ENCODE measurements around the gene PUM2.

PUM2 gene

DNA sequence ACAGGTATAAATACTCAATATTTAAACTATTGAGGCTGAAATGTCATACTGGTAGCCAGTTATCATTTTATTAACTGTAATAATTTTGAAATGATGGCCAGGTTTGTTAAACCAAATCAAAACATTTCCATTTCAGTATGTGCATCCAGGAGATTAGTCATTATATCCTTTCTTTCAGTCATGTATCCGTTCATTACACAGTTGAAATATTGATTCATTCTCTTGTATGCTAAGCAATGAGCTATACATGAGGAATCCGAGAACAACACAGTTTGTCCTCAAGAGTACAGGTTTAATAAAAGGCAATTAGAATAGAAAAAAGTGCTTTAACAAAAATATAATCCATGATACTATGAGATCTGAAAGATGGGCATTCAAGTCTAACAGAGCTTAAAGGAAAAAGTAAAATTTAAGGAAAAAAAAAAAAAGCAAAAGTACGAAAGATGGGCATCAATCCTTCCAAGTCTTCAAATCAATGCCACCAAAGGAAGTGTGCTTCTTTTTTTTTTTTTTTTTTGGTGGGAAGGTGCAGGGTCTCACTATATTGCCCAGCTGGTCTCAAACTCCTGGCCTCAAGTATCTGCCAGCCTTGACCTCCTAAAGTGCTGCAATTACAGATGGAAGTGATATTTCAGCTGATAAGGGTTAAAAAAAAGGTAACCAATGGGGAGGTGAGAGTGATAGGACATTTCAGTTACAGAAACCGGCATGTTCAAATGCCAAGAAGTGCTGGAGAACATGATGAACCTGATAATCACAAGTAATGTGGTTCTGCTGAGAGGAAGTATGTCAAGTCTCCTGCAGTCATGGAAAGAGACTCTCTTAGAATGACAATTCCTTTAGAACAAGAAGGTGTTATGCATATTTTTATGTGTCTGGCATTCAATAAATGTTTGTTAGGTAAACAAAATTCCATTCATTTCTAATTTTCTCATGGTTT, 35.8 kb downstream of the PUM2 start:
- H3K36me3 ChIP-seq (ENCODE audit: low read length) = peaks cover 70% of the 10 kb centered on the region
- H3K4me3 ChIP-seq (ENCODE audit: insufficient read depth, low read length, poor library complexity, severe bottlenecking) = no peak overlapping the region
- no peak for TF ChIP-seq EZH2phosphoT487 (conservative IDR thresholded peaks at IDR 0.05; ENCODE audit: low read length)
- H3K4me2 ChIP-seq (ENCODE audit: low read depth, low read length, poor library complexity, severe bottlenecking) = no peak overlapping the region
- no peaks in the 10 kb centered on the region for H3K9me2 ChIP-seq (replicated peaks; ENCODE audit: insufficient read depth, low read length)
- H4K20me1 ChIP-seq (ENCODE audit: low read depth, low read length) = peaks cover 47% of the 10 kb centered on the region
- no peaks in the 10 kb centered on the region for H3K9me3 ChIP-seq (ENCODE audit: insufficient read depth, low read length)
- H3F3A ChIP-seq (ENCODE audit: insufficient read depth) = peaks cover 3% of the 10 kb centered on the region; the same call in 1 of the 2 replicates
- H3K79me2 ChIP-seq (ENCODE audit: insufficient read depth, low read length) = peaks cover 74% of the 10 kb centered on the region
- H3K9ac ChIP-seq (ENCODE audit: low read length) = no peak overlapping the region
- no peak overlapping the region for H2AFZ ChIP-seq (ENCODE audit: low read depth, low read length, severe bottlenecking)
- H3K27me3 ChIP-seq (ENCODE audit: low read length) = no peaks in the 10 kb centered on the region
- no peak overlapping the region for H3K27ac ChIP-seq (ENCODE audit: low read depth, low read length)

DNA sequence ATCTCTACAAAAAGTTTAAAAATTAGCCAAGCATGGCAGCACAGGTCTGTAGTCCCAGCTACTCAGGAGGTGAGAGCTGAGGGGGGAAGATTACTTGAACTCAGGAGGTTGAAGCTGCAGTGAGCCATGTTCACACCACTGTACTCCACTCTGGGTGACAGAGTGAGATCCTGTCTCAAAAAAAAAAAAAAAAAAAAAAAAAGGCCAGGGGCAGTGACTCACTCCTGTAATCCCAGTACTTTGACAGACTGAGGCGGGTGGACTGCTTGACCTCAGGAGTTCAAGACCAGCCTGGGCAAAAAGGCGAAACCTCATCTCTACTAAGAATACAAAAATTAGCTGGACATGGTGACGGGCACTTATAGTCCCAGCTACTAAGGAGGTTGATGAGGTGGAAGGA, 37.0 kb downstream of the PUM2 start:
- Histone ChIP-seq H3K27ac (ENCODE audit: low read depth, low read length) (no peak overlapping the region), H4K20me1 (ENCODE audit: low read depth, low read length) (peaks cover 47% of the 10 kb centered on the region), H2AFZ (ENCODE audit: low read depth, low read length, severe bottlenecking) (no peak overlapping the region), H3K79me2 (ENCODE audit: insufficient read depth, low read length) (peaks cover 74% of the 10 kb centered on the region), H3K4me3 (ENCODE audit: insufficient read depth, low read length, poor library complexity, severe bottlenecking) (no peak overlapping the region), H3K9me2 (replicated peaks; ENCODE audit: insufficient read depth, low read length) (no peaks in the 10 kb centered on the region), H3K27me3 (ENCODE audit: low read length) (no peaks in the 10 kb centered on the region), H3K9ac (ENCODE audit: low read length) (no peak overlapping the region), H3K4me2 (ENCODE audit: low read depth, low read length, poor library complexity, severe bottlenecking) (no peak overlapping the region), H3K36me3 (ENCODE audit: low read length) (peaks cover 74% of the 10 kb centered on the region), H3K9me3 (ENCODE audit: insufficient read depth, low read length) (no peaks in the 10 kb centered on the region), H3F3A (ENCODE audit: insufficient read depth) (peaks cover 3% of the 10 kb centered on the region; the same call in 1 of the 2 replicates)
- TF ChIP-seq EZH2phosphoT487 (conservative IDR thresholded peaks at IDR 0.05; ENCODE audit: low read length) = no peak
- TF ChIP-seq, protein P1, sequence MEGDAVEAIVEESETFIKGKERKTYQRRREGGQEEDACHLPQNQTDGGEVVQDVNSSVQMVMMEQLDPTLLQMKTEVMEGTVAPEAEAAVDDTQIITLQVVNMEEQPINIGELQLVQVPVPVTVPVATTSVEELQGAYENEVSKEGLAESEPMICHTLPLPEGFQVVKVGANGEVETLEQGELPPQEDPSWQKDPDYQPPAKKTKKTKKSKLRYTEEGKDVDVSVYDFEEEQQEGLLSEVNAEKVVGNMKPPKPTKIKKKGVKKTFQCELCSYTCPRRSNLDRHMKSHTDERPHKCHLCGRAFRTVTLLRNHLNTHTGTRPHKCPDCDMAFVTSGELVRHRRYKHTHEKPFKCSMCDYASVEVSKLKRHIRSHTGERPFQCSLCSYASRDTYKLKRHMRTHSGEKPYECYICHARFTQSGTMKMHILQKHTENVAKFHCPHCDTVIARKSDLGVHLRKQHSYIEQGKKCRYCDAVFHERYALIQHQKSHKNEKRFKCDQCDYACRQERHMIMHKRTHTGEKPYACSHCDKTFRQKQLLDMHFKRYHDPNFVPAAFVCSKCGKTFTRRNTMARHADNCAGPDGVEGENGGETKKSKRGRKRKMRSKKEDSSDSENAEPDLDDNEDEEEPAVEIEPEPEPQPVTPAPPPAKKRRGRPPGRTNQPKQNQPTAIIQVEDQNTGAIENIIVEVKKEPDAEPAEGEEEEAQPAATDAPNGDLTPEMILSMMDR (IDR thresholded peaks at IDR 0.05; ENCODE audit: insufficient read depth, low read length, poor library complexity, severe bottlenecking) = no peak

DNA sequence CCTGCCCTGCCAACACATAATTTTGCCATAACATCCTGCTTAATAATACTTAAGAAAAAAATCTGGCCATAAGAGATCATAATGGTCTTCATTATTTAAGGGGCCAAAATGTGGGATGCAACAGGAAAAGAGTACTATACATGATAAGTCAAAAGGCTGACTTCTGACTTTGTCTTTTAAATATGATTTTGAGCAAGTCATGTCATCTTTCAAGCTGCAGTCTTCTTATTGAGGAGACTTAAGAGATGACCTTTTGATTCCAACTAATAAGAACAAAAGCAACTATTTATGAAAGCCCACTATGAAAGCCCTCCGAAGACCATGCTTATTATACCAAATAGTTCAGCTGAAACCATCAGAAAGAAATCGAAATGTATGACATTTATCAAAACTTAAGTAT, 41.6 kb downstream of the PUM2 start:
- peaks cover 78% of the 10 kb centered on the region for H3K79me2 ChIP-seq (ENCODE audit: insufficient read depth, low read length)

More for the DNA sequence above, 41.6 kb downstream of the PUM2 start:
- no peaks in the 10 kb centered on the region for H3K9me2 ChIP-seq (replicated peaks; ENCODE audit: insufficient read depth, low read length)
- peaks cover 46% of the 10 kb centered on the region for H4K20me1 ChIP-seq (ENCODE audit: low read depth, low read length)
- no peaks in the 10 kb centered on the region for H3K27me3 ChIP-seq (ENCODE audit: low read length)
- H3K4me2 ChIP-seq (ENCODE audit: low read depth, low read length, poor library complexity, severe bottlenecking) = no peak overlapping the region
- peaks cover 76% of the 10 kb centered on the region for H3K36me3 ChIP-seq (ENCODE audit: low read length)
- no peak overlapping the region for H3K4me3 ChIP-seq (ENCODE audit: insufficient read depth, low read length, poor library complexity, severe bottlenecking)
- no peak for TF ChIP-seq EZH2phosphoT487 (conservative IDR thresholded peaks at IDR 0.05; ENCODE audit: low read length)
- TF ChIP-seq, protein P1 (IDR thresholded peaks at IDR 0.05; ENCODE audit: insufficient read depth, low read length, poor library complexity, severe bottlenecking) = no peak
- H3F3A ChIP-seq (ENCODE audit: insufficient read depth) = peaks cover 7% of the 10 kb centered on the region; the same call in 1 of the 2 replicates
- no peak overlapping the region for H2AFZ ChIP-seq (ENCODE audit: low read depth, low read length, severe bottlenecking)
- H3K9ac ChIP-seq (ENCODE audit: low read length) = no peak overlapping the region
- no peaks in the 10 kb centered on the region for H3K9me3 ChIP-seq (ENCODE audit: insufficient read depth, low read length)
- no peak overlapping the region for H3K27ac ChIP-seq (ENCODE audit: low read depth, low read length)
